ENCODE results near the gene TRIM60. TPM values are rescaled to one million over a fixed set of nuclear protein-coding genes. Genes with fewer than 3 reads are reported as not detected.

TRIM60 gene
- total and polyA plus RNA-seq, 2 of the 4 experiments (the other 2 are of a cell fraction), result not detected

DNA sequence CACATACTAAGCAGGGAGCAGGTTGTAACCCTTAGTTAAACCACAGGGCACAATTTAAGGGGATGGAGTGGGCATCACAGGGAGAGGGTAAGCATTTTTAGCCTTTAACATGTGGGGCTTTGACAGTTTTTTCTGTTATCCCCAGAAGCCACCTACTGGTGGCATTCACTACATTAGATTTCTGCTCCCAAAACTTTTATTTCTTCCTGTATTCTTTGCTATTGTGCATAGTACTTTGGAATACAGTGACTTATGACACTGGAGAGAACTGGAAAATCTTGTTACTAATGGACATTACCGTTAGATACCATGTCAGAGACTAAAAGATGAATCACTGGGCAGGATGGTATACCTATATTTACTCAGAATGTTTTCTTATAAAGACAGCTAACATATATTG is 29.1 kb downstream of the TRIM60 start:
- no peak overlapping the region for H2AFZ ChIP-seq (replicated peaks; ENCODE audit: low read length, poor library complexity)
- dilution Hi-C loops (cut with HindIII; ENCODE audit: low sequenced_read_pairs, unreplicated experiment), result no loop called here

More for the DNA sequence above, 29.1 kb downstream of the TRIM60 start:
- Histone ChIP-seq H3K18ac (ENCODE audit: low read depth, low read length) (no peak overlapping the region), H3K79me1 (ENCODE audit: low read depth in 1 of 2, low read length in 2 of 2) (no peaks in the 10 kb centered on the region), H3K9me1 (ENCODE audit: insufficient read depth, low read length) (no peaks in the 10 kb centered on the region), H3K4me1 (ENCODE audit: control insufficient read depth, insufficient read depth, low read length) (no peaks in the 10 kb centered on the region), H3K36me3 (ENCODE audit: control insufficient read depth, insufficient read depth, low read length) (no peaks in the 10 kb centered on the region), H3K4me2 (ENCODE audit: low read depth, low read length) (no peak overlapping the region), H2AK9ac (replicated peaks; ENCODE audit: low read depth, low read length, poor library complexity) (no peak overlapping the region), H4K91ac (ENCODE audit: insufficient read depth, low read depth, low read length) (no peak overlapping the region), H4K5ac (ENCODE audit: low read depth, low read length) (no peak overlapping the region), H3K9me3 (ENCODE audit: control insufficient read depth, insufficient read depth, low read length) (no peaks in the 10 kb centered on the region), H3K9ac (ENCODE audit: low read depth, low read length) (no peak overlapping the region), H2BK120ac (ENCODE audit: low read depth, low read length) (no peak overlapping the region), H3K4ac (ENCODE audit: low read depth, low read length) (no peak overlapping the region), H3K14ac (replicated peaks; ENCODE audit: low read depth, low read length) (no peak overlapping the region), H2BK20ac (ENCODE audit: low read depth, low read length) (no peak overlapping the region), H3K4me3 (ENCODE audit: insufficient read depth, low read depth, low read length) (no peak overlapping the region), H3K27me3 (ENCODE audit: control insufficient read depth, insufficient read depth, low read length) (no peaks in the 10 kb centered on the region; the same call in 1 of the 2 replicates), H4K8ac (ENCODE audit: low read depth in 2 of 2, low read length in 2 of 2) (no peak overlapping the region), H2AK5ac (ENCODE audit: low read depth, low read length) (no peak overlapping the region), H3K56ac (ENCODE audit: extremely low read depth, insufficient read depth, low read length) (no peak overlapping the region), H3K23ac (ENCODE audit: low read depth, low read length) (no peak overlapping the region), H3K27ac (ENCODE audit: insufficient read depth, low read length) (no peak overlapping the region), H2BK15ac (ENCODE audit: low read depth, low read length) (no peak overlapping the region), H4K20me1 (ENCODE audit: insufficient read depth, low read length) (no peaks in the 10 kb centered on the region), H2BK5ac (ENCODE audit: low read depth, low read length, poor library complexity, severe bottlenecking) (no peak overlapping the region)
- in situ Hi-C loops (cut with MboI; ENCODE audit: low sequenced_read_pairs), result no loop called here
- DNase-seq (no peak), ATAC-seq (ENCODE audit: low read depth) (no peak)
- ChIA-PET POLR2A (ENCODE audit: unreplicated experiment) (no interaction called here), CTCF (interaction anchor here (0.5 to 0.6 kb wide), 2 partner anchors 26 to 36 kb away, joined by 3 to 4 read pairs; no protein-coding TSS in a partner anchor)
- no TSS peak for BruUV-seq (replicated peaks)
- intact Hi-C loops (cut with micrococcal nuclease), result no loop called here
- TF ChIP-seq, protein P1, sequence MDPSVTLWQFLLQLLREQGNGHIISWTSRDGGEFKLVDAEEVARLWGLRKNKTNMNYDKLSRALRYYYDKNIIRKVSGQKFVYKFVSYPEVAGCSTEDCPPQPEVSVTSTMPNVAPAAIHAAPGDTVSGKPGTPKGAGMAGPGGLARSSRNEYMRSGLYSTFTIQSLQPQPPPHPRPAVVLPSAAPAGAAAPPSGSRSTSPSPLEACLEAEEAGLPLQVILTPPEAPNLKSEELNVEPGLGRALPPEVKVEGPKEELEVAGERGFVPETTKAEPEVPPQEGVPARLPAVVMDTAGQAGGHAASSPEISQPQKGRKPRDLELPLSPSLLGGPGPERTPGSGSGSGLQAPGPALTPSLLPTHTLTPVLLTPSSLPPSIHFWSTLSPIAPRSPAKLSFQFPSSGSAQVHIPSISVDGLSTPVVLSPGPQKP (IDR thresholded peaks at IDR 0.05; ENCODE audit: borderline replicate concordance, low read depth, low read length), result no peak
- TF ChIP-seq MAFK (IDR thresholded peaks at IDR 0.05; ENCODE audit: low read depth, low read length) (no peak), MAZ (IDR thresholded peaks at IDR 0.05; ENCODE audit: borderline replicate concordance, low read depth, low read length) (no peak)
- TF ChIP-seq, protein P2, sequence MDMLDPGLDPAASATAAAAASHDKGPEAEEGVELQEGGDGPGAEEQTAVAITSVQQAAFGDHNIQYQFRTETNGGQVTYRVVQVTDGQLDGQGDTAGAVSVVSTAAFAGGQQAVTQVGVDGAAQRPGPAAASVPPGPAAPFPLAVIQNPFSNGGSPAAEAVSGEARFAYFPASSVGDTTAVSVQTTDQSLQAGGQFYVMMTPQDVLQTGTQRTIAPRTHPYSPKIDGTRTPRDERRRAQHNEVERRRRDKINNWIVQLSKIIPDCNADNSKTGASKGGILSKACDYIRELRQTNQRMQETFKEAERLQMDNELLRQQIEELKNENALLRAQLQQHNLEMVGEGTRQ (IDR thresholded peaks at IDR 0.05; ENCODE audit: low read depth, low read length), result no peak
- no CpG with 5 or more reads among the region's 1 CpG for WGBS, 2 experiments (ENCODE audit: extremely low coverage in 2 of 2, insufficient read length in 1 of 2)
